GM12875 (cell line): ENCODE results near the gene CD34.

Experiments used
- H3K4me3 ChIP-seq: one replicate; pipeline ENCODE4 v1.5.1; 2011; ENCODE audit warnings: low read depth, low read length, control low read depth
- CTCF ChIP-seq: IDR thresholded peaks from 2 replicates; pipeline ENCODE4 v1.5.1; 2011; ENCODE audit warnings: low read depth, mild to moderate bottlenecking, control low read depth, inconsistent platforms, low read length, moderate library complexity, borderline replicate concordance; ENCODE audit not compliant: insufficient read depth

The CD34 gene

GRCh38 chr1:207909687-207910086 is 1.2 kb downstream of the CD34 start:
- no peak for TF ChIP-seq CTCF

GRCh38 chr1:207908107-207908734 is 2.7 kb downstream of the CD34 start:
- TF ChIP-seq CTCF: no peak
- no peak overlapping the region for H3K4me3 ChIP-seq

More at GRCh38 chr1:207909687-207910086, 1.2 kb downstream of the CD34 start:
- no peak overlapping the region for H3K4me3 ChIP-seq

- no peak for TF ChIP-seq CTCF
- no peak overlapping the region for H3K4me3 ChIP-seq
Measured at GRCh38 chr1:207904391-207904790, 6.5 kb downstream of the CD34 start.

- no peak overlapping the region for H3K4me3 ChIP-seq
- no peak for TF ChIP-seq CTCF
Measured at GRCh38 chr1:207903767-207904166, 7.2 kb downstream of the CD34 start.

- no peak for TF ChIP-seq CTCF
- H3K4me3 ChIP-seq: no peak overlapping the region
Measured at GRCh38 chr1:207903053-207903452, 7.9 kb downstream of the CD34 start.

- TF ChIP-seq CTCF: no peak
- no peak overlapping the region for H3K4me3 ChIP-seq
Measured at GRCh38 chr1:207902566-207902965, 8.4 kb downstream of the CD34 start.

GRCh38 chr1:207901041-207901653 is 9.8 kb downstream of the CD34 start:
- H3K4me3 ChIP-seq: no peak overlapping the region
- no peak for TF ChIP-seq CTCF
